GM20000 (cell line): ENCODE measurements around the gene MCAT.

Experiments
- DNase-seq: peaks from one replicate; pipeline ENCODE4 v3.0.0; 2012; ENCODE audit warnings: low spot score
- TF ChIP-seq, protein P1 (sequence below): IDR thresholded peaks from 2 replicates; pipeline ENCODE4 v1.5.1; 2012; ENCODE audit warnings: mild to moderate bottlenecking, control low read depth; ENCODE audit errors: extremely low read depth, missing control alignments

MCAT gene, protein sequence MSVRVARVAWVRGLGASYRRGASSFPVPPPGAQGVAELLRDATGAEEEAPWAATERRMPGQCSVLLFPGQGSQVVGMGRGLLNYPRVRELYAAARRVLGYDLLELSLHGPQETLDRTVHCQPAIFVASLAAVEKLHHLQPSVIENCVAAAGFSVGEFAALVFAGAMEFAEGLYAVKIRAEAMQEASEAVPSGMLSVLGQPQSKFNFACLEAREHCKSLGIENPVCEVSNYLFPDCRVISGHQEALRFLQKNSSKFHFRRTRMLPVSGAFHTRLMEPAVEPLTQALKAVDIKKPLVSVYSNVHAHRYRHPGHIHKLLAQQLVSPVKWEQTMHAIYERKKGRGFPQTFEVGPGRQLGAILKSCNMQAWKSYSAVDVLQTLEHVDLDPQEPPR

GRCh38 chr22:43142880-43143562, at the start of gene MCAT:
Gene MCAT, minus strand, starts transcription at chr22:43143398. Its CDS starts 50 bp downstream, at chr22:43143348.
- TF ChIP-seq, protein P1, sequence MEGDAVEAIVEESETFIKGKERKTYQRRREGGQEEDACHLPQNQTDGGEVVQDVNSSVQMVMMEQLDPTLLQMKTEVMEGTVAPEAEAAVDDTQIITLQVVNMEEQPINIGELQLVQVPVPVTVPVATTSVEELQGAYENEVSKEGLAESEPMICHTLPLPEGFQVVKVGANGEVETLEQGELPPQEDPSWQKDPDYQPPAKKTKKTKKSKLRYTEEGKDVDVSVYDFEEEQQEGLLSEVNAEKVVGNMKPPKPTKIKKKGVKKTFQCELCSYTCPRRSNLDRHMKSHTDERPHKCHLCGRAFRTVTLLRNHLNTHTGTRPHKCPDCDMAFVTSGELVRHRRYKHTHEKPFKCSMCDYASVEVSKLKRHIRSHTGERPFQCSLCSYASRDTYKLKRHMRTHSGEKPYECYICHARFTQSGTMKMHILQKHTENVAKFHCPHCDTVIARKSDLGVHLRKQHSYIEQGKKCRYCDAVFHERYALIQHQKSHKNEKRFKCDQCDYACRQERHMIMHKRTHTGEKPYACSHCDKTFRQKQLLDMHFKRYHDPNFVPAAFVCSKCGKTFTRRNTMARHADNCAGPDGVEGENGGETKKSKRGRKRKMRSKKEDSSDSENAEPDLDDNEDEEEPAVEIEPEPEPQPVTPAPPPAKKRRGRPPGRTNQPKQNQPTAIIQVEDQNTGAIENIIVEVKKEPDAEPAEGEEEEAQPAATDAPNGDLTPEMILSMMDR, result no peak
- peak; percentile 95 for DNase-seq

DNA sequence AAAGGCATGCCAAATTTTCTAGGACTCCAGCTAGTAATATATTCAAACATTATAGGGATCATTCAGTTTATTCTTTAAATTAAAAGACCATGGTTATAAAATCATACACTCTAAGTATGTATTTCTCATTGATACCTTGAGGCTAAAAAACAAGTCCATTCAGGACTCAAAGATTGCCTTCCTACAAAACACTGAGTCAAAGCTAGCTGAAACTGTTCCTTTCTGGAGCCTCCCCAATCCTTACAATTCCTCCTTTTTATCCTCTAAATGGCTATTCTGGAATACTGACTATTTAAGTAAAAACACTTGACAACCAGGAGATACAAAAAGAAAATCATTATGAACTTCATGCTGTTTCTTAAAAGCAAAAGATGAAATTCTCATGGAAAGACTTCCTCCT, 48.6 kb upstream of the MCAT start:
- TF ChIP-seq, protein P1, result no peak

DNA sequence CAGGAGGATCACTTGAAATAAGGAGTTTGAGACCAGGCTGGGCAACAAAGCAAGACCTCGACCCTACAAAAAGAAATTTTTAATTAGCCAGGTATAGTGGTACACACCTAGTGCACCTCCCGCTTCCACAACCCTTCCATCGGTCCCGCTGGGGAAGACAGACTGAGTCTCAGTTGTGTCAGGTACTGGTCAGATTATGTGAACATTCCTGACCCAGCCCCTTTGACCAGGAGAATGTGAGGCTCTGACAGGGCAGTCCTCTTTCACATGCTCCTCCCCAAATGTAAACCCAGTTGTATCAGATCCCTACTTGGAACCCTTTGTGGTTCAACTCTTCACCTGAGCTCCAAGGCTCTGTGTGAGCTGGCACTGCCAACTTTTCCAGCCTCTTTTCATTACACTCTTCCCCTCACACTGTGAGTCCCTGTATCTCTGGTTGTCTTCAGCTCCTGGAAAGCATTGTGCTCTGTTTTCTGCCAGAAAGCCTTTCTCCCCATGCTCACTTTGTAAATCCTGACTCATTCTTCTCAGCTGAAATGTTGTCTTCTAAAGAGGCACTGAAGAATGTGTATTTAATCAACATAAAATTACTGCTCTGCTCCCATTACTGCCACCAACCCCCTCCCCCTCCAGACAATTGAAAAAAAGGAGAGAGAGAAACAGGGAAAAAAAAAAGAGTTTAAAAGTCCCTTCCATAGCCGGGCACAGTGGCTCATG, 45.8 kb upstream of the MCAT start:
- DNase-seq, result no peak
- TF ChIP-seq, protein P1, result no peak

More for the DNA sequence above, 48.6 kb upstream of the MCAT start:
- DNase-seq, result no peak

GRCh38 chr22:43187171-43188099, 44.2 kb upstream of the MCAT start:
- TF ChIP-seq, protein P1, result peak; percentile 72
- peak; percentile 99 for DNase-seq

DNA sequence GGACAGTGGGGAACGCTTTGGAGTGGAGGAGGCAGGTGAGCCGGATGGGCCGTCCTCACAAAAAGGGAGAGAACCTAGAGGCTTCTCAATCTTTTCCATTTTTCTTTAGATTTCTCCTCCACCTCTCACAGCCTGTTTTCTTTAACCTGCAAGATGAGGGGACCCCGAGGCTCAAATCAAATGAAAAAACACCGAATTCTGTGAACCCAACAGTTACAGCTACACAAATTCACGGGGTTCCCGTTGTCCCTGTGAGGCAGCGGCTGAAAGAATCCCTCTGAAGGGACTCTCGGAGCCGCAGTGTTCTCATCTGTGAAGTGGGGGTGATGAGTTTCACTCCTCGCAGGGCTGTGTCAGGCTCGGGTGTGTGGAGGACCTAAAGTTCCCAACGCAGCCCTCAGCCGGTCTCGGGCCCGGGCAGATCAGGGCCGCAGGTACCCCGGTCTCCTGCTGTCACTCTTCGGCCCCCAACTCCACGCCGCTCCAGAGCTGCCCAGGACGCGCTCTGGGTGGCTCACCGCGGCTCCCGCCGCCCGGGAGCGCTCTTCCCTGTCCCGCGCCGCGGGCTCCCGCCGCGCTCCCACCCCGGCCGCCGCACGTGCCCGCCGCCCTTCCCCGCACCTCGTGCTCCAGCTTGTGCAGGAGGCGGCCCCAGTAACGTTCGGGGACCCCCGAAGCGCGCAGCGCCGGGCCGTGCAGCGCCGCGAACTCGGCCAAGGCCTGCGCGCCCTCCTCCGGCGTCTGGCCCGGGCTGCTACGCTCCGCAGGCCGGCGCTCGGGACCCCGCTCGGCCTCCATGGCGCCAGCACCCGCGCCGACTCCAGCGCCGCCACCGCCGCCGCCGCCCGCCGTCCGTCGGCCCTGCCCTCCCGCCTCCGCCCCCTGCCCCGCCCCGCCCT, 43.3 kb upstream of the MCAT start, which contains the start of gene TTLL12:
Gene TTLL12, minus strand, starts transcription at position 863 of the 899 bp plus-strand sequence. Its CDS starts 65 bp downstream, at position 798.
- DNase-seq, result peak; percentile 95
- TF ChIP-seq, protein P1, result no peak

GRCh38 chr22:43185860-43186261, 42.7 kb upstream of the MCAT start:
- TF ChIP-seq, protein P1, result no peak
- DNase-seq, result no peak
